Common myeloid progenitor, CD34-positive (primary cell): Measurements from ENCODE around the gene NECAB3.

Source experiments
- CTCF ChIA-PET: fragments of 350-600 bp; sonication (Branson Sonifier 250); formaldehyde crosslinking; loops from one replicate; lab custom pipeline; 2021; ENCODE audit warnings: antibody characterized with exemption; lab: Charles Lee
- POLR2A ChIA-PET: fragments of 350-600 bp; sonication (Branson Sonifier 250); formaldehyde crosslinking; loops from one replicate; lab custom pipeline; 2021; ENCODE audit warnings: antibody characterized with exemption; lab: Charles Lee
- DNase-seq, 3 donors: peaks; one replicate each; pipeline versions ENCODE4 v3.0.0 to v3.0.0-alpha.2; 2013
- H3K27ac ChIP-seq, 2 experiments: 1 replicate in 1 of 2; 2 replicates in 1 of 2; pipeline ENCODE4 v1.7.0; 2013; ENCODE audit warnings: inconsistent platforms in 2 of 2, low read length in 2 of 2, mild to moderate bottlenecking in 2 of 2, low read depth in 1 of 2, moderate library complexity in 1 of 2; ENCODE audit not compliant: severe bottlenecking in 2 of 2, insufficient read depth in 1 of 2, poor library complexity in 1 of 2
- H3K27me3 ChIP-seq, 5 experiments: replicated peaks in 2 of 5; 1 replicate in 3 of 5; 2 replicates in 2 of 5; pipeline versions ENCODE4 v1.6.1 to v1.7.0; 2013; ENCODE audit warnings: low read length in 4 of 5, mild to moderate bottlenecking in 2 of 5, moderate library complexity in 2 of 5, inconsistent platforms in 1 of 5; ENCODE audit not compliant: insufficient read depth in 5 of 5, control insufficient read depth in 4 of 5
- H3K36me3 ChIP-seq, 4 experiments: 1 replicate in 2 of 4; 2 replicates in 2 of 4; pipeline versions ENCODE4 v1.6.1 to v1.7.0; 2013; ENCODE audit warnings: low read length in 3 of 4, control low read depth in 1 of 4, mild to moderate bottlenecking in 1 of 4; ENCODE audit not compliant: control insufficient read depth in 4 of 4, insufficient read depth in 4 of 4
- H3K4me1 ChIP-seq, 4 experiments: 1 replicate in 3 of 4; 2 replicates in 1 of 4; pipeline versions ENCODE4 v1.6.1 to v1.7.1; 2013; ENCODE audit warnings: low read length in 3 of 4, mild to moderate bottlenecking in 3 of 4, control low read depth in 1 of 4, inconsistent platforms in 1 of 4, moderate library complexity in 1 of 4; ENCODE audit not compliant: control insufficient read depth in 4 of 4, insufficient read depth in 4 of 4; ENCODE audit errors: control extremely low read depth in 1 of 4
- H3K4me3 ChIP-seq, 7 experiments: 1 replicate in 4 of 7; 2 replicates in 3 of 7; pipeline versions ENCODE4 v1.5.1 to v1.7.0; 2013; ENCODE audit warnings: mild to moderate bottlenecking in 7 of 7, low read length in 6 of 7, moderate library complexity in 6 of 7, inconsistent platforms in 2 of 7, low read depth in 2 of 7, control low read depth in 1 of 7; ENCODE audit not compliant: insufficient read depth in 4 of 7, control insufficient read depth in 1 of 7; ENCODE audit errors: extremely low read depth in 1 of 7
- H3K9me3 ChIP-seq, 5 experiments: 1 replicate in 4 of 5; 2 replicates in 1 of 5; pipeline versions ENCODE4 v1.6.1 to v1.7.1; 2013; ENCODE audit warnings: low read length in 4 of 5, mild to moderate bottlenecking in 2 of 5, inconsistent platforms in 1 of 5, low read depth in 1 of 5, moderate library complexity in 1 of 5; ENCODE audit not compliant: control insufficient read depth in 4 of 5, insufficient read depth in 2 of 5; ENCODE audit errors: control extremely low read depth in 1 of 5
- WGBS: methylation state at CpG from one replicate; pipeline ENCODE4 v1.1.5; 2013; ENCODE audit not compliant: insufficient coverage; 5-methylcytosine and 5-hydroxymethylcytosine counted together

NECAB3 gene

GRCh38 chr20:33677991-33678702 lies 3.9 kb upstream of the NECAB3 start:
- Histone ChIP-seq H3K9me3 (no peaks in the 10 kb centered on the region), H3K27me3 (no peaks in the 10 kb centered on the region), H3K27ac (no peak overlapping the region), H3K4me1 (peaks cover 0 to 16% (median 13%) of the 10 kb centered on the region in 4 experiments), H3K36me3 (peaks cover 0 to 66% (median 22%) of the 10 kb centered on the region in 4 experiments), H3K4me3 (no peak overlapping the region)
- 98% methylated on average over 8 of the region's 15 CpGs for WGBS
- DNase-seq = no peak
- ChIA-PET CTCF (interaction anchor here (5.1 kb wide), 1 partner anchor 9 kb away, joined by 44 read pairs; the partner anchor contains the start of gene ACTL10), POLR2A (no interaction called here)

- Histone ChIP-seq H3K27ac (no peak overlapping the region), H3K9me3 (no peaks in the 10 kb centered on the region), H3K4me1 (peaks cover 0 to 27% (median 19%) of the 10 kb centered on the region in 4 experiments), H3K27me3 (no peaks in the 10 kb centered on the region), H3K36me3 (peaks cover 0 to 58% (median 22%) of the 10 kb centered on the region in 4 experiments), H3K4me3 (no peak overlapping the region)
- over 99% methylated on average over 20 of the region's 31 CpGs for WGBS
- ChIA-PET POLR2A (no interaction called here), CTCF (interaction anchor here (1.1 to 1.7 kb wide), 2 partner anchors 10 to 28 kb away, joined by 3 to 4 read pairs; partner anchors contain the start of gene ACTL10)
- no peak for DNase-seq
These were observed 2.7 kb upstream of the NECAB3 start for GRCh38 chr20:33676652-33677645.

GRCh38 chr20:33676121-33676520 lies 1.9 kb upstream of the NECAB3 start:
- no peak overlapping the region for H3K27ac ChIP-seq
- peaks cover 0 to 27% (median 19%) of the 10 kb centered on the region in 4 experiments for H3K4me1 ChIP-seq
- WGBS = 98% methylated on average over 9 of the region's 11 CpGs
- ChIA-PET POLR2A (no interaction called here), CTCF (interaction anchor here (0.9 to 1.7 kb wide), 3 partner anchors 9 to 28 kb away, joined by 3 to 4 read pairs (median 3); partner anchors contain the start of gene ACTL10)
- peaks cover 0 to 55% (median 22%) of the 10 kb centered on the region in 4 experiments for H3K36me3 ChIP-seq
- no peak for DNase-seq
- no peaks in the 10 kb centered on the region for H3K9me3 ChIP-seq
- no peak overlapping the region for H3K4me3 ChIP-seq
- H3K27me3 ChIP-seq = no peaks in the 10 kb centered on the region

GRCh38 chr20:33675136-33675959 lies 1.1 kb upstream of the NECAB3 start:
- peak overlapping the region in 2 of 7 experiments; percentile 68 to 80 for H3K4me3 ChIP-seq
- POLR2A ChIA-PET = no interaction called here
- 83% methylated on average over 9 of the region's 16 CpGs for WGBS

GRCh38 chr20:33673410-33674293 lies 576 bp downstream of the NECAB3 start:
- WGBS = 23% methylated on average over 25 of the region's 29 CpGs
- POLR2A ChIA-PET = no interaction called here
- Histone ChIP-seq H3K36me3 (peaks cover 0 to 43% (median 11%) of the 10 kb centered on the region in 4 experiments), H3K4me1 (peaks cover 0 to 27% (median 19%) of the 10 kb centered on the region in 4 experiments), H3K27ac (peak overlapping the region in 1 of 2 experiments; percentile 67), H3K9me3 (no peaks in the 10 kb centered on the region), H3K4me3 (peak overlapping the region; percentile 23 to 80 (median 66)), H3K27me3 (no peaks in the 10 kb centered on the region)
- CTCF ChIA-PET = no interaction called here
- DNase-seq = no peak

More at GRCh38 chr20:33675136-33675959, 1.1 kb upstream of the NECAB3 start:
- H3K27me3 ChIP-seq = no peaks in the 10 kb centered on the region
- H3K36me3 ChIP-seq = peaks cover 0 to 55% (median 22%) of the 10 kb centered on the region in 4 experiments
- DNase-seq = no peak
- CTCF ChIA-PET = interaction anchor here (0.9 to 1.7 kb wide), 4 partner anchors 8 to 29 kb away, joined by 3 to 4 read pairs (median 3); partner anchors contain the start of gene ACTL10
- H3K4me1 ChIP-seq = peaks cover 0 to 27% (median 19%) of the 10 kb centered on the region in 4 experiments
- H3K27ac ChIP-seq = no peak overlapping the region
- no peaks in the 10 kb centered on the region for H3K9me3 ChIP-seq

GRCh38 chr20:33673114-33673409 lies 1.2 kb downstream of the NECAB3 start:
- WGBS = 92% methylated on average over 1 of the region's 4 CpGs
- Histone ChIP-seq H3K4me3 (peak overlapping the region in 1 of 7 experiments; percentile 66), H3K4me1 (peaks cover 0 to 32% (median 24%) of the 10 kb centered on the region in 4 experiments), H3K27me3 (no peaks in the 10 kb centered on the region), H3K27ac (peak overlapping the region in 1 of 2 experiments; percentile 67), H3K36me3 (peaks cover 0 to 41% (median 8%) of the 10 kb centered on the region in 4 experiments), H3K9me3 (no peaks in the 10 kb centered on the region)
- POLR2A ChIA-PET = no interaction called here
- no peak for DNase-seq
- CTCF ChIA-PET = no interaction called here
